DND-41 (cell line): ENCODE data around the gene ERH.
A peak's percentile ranks its signal among the peaks of the same experiment; 100 is the strongest.

Experiments used
- ATAC-seq: fragments of 200-7000 bp; cut with Tn5 transposase; 3 replicates; pipeline ENCODE4 v1.9.1; 2021; ENCODE audit warnings: low read depth; ENCODE audit not compliant: insufficient read depth
- DNase-seq: peaks from one replicate; pipeline ENCODE4 v3.0.0-alpha.2; 2020
- H2AFZ ChIP-seq: 2 replicates; pipeline ENCODE4 v1.6.0; 2012; ENCODE audit warnings: low read depth, low read length
- H3K27ac ChIP-seq: 2 replicates; pipeline ENCODE4 v1.5.1; 2012; ENCODE audit warnings: low read length, inconsistent platforms
- H3K27me3 ChIP-seq: fragments of 200-600 bp; sonication (generic); 2 replicates; pipeline ENCODE4 v1.6.0; 2012; ENCODE audit warnings: low read length, mild to moderate bottlenecking, inconsistent platforms; ENCODE audit not compliant: insufficient read depth, poor library complexity
- H3K36me3 ChIP-seq: 2 replicates; pipeline ENCODE4 v1.5.1; 2012; ENCODE audit warnings: low read length, inconsistent platforms; ENCODE audit not compliant: insufficient read depth
- H3K4me1 ChIP-seq: 2 replicates; pipeline ENCODE4 v1.5.1; 2012; ENCODE audit warnings: mild to moderate bottlenecking, low read length; ENCODE audit not compliant: insufficient read depth
- H3K4me2 ChIP-seq: 2 replicates; pipeline ENCODE4 v1.6.0; 2012; ENCODE audit warnings: mild to moderate bottlenecking, moderate library complexity, low read length, inconsistent platforms; ENCODE audit not compliant: insufficient read depth
- H3K4me3 ChIP-seq, 2 experiments: fragments of 200-600 bp in 1 of 2; shearing (Covaris generic) in 1 of 2; 2 replicates each; pipeline ENCODE4 v1.5.1; 2012 to 2016; ENCODE audit warnings: inconsistent platforms in 2 of 2, low read length in 2 of 2, mild to moderate bottlenecking in 2 of 2, low read depth in 1 of 2, moderate library complexity in 1 of 2
- H3K79me2 ChIP-seq: 2 replicates; pipeline ENCODE4 v1.6.0; 2012; ENCODE audit warnings: low read length, inconsistent platforms; ENCODE audit not compliant: insufficient read depth
- H3K9ac ChIP-seq: 2 replicates; pipeline ENCODE4 v1.6.0; 2012; ENCODE audit warnings: low read depth, mild to moderate bottlenecking, inconsistent platforms, low read length, moderate library complexity
- H3K9me3 ChIP-seq: 2 replicates; pipeline ENCODE4 v1.5.1; 2012; ENCODE audit warnings: low read length, moderate library complexity, mild to moderate bottlenecking, inconsistent platforms; ENCODE audit not compliant: insufficient read depth, severe bottlenecking
- H4K20me1 ChIP-seq: 2 replicates; pipeline ENCODE4 v1.6.0; 2012; ENCODE audit warnings: low read length; ENCODE audit not compliant: insufficient read depth
- CTCF ChIP-seq: IDR thresholded peaks from 2 replicates; pipeline ENCODE4 v1.5.1; 2012; ENCODE audit warnings: borderline replicate concordance, low read length, moderate library complexity, mild to moderate bottlenecking; ENCODE audit not compliant: poor library complexity, severe bottlenecking; ENCODE audit errors: extremely low read depth
- EZH2 ChIP-seq: IDR thresholded peaks from 3 replicates; pipeline ENCODE4 v1.6.1; 2012; ENCODE audit warnings: borderline replicate concordance, low read depth, mild to moderate bottlenecking, moderate library complexity, low read length, inconsistent platforms; ENCODE audit not compliant: severe bottlenecking

Gene ERH

GRCh38 chr14:69398053-69398817 is at the start of gene ERH, which contains the start of gene SLC39A9:
Gene ERH (minus strand): TSS chr14:69398299. CDS start chr14:69398233, 66 bp downstream.
Gene SLC39A9 (plus strand): TSS chr14:69398692. CDS start chr14:69399370, 678 bp downstream.
- Histone ChIP-seq H3K27me3 (no peaks in the 10 kb centered on the region), H2AFZ (peak within 1 kb of the TSS; percentile 86), H3K4me2 (peak within 1 kb of the TSS; percentile 76), H3K4me3 (peak within 1 kb of the TSS; percentile 41 to 73), H3K9ac (peak within 1 kb of the TSS; percentile 95), H3K36me3 (peaks cover 41% of the 10 kb centered on the region), H3K9me3 (no peaks in the 10 kb centered on the region), H3K27ac (peak within 1 kb of the TSS; percentile 95), H3K79me2 (peaks cover 96% of the 10 kb centered on the region), H4K20me1 (peaks cover 44% of the 10 kb centered on the region), H3K4me1 (peaks cover 74% of the 10 kb centered on the region)
- DNase-seq (peak; percentile 95), ATAC-seq (peak; percentile 85)
- TF ChIP-seq EZH2, result no peak
- no peak for TF ChIP-seq CTCF

GRCh38 chr14:69443296-69443805 is 45.3 kb upstream of the ERH start:
- Histone ChIP-seq H3K4me3 (no peak overlapping the region), H3K36me3 (peaks cover 22% of the 10 kb centered on the region), H3K27me3 (no peaks in the 10 kb centered on the region), H3K9ac (no peak overlapping the region), H2AFZ (no peak overlapping the region), H4K20me1 (peaks cover 3% of the 10 kb centered on the region), H3K4me1 (peaks cover 25% of the 10 kb centered on the region), H3K79me2 (peaks cover 18% of the 10 kb centered on the region), H3K9me3 (no peaks in the 10 kb centered on the region), H3K4me2 (no peak overlapping the region), H3K27ac (no peak overlapping the region; the same call in 1 of the 2 replicates)
- TF ChIP-seq EZH2 (no peak), CTCF (no peak)
- DNase-seq, result no peak
- ATAC-seq, result no peak

GRCh38 chr14:69441948-69442347 is 43.8 kb upstream of the ERH start:
- H3K9ac ChIP-seq, result peak overlapping the region; percentile 27; the same call in 1 of the 2 replicates
- TF ChIP-seq CTCF (no peak), EZH2 (no peak)
- H3K4me2 ChIP-seq, result peak overlapping the region; percentile 7; the same call in 1 of the 2 replicates
- peaks cover 3% of the 10 kb centered on the region; the same call in 1 of the 2 replicates for H4K20me1 ChIP-seq
- ATAC-seq (peak; percentile 94), DNase-seq (peak; percentile 74)
- H3K27me3 ChIP-seq, result no peaks in the 10 kb centered on the region
- peaks cover 20% of the 10 kb centered on the region for H3K36me3 ChIP-seq
- H3K4me3 ChIP-seq, result peak overlapping the region in 1 of 2 experiments; percentile 9; a peak in 1 of 4 replicates
- H2AFZ ChIP-seq, result peak overlapping the region; percentile 9; the same call in 1 of the 2 replicates
- H3K27ac ChIP-seq, result peak overlapping the region; percentile 72
- H3K9me3 ChIP-seq, result no peaks in the 10 kb centered on the region
- H3K4me1 ChIP-seq, result peaks cover 25% of the 10 kb centered on the region
- peaks cover 22% of the 10 kb centered on the region for H3K79me2 ChIP-seq
